HG02884 (cell line): ENCODE measurements around the gene GATAD2A.

Experiments used
- ATAC-seq: cut with Tn5 transposase; IDR thresholded peaks from one replicate; pipeline ENCODE4 v1.9.1; 2021; ENCODE audit warnings: mild to moderate bottlenecking, moderate library complexity; ENCODE audit not compliant: unreplicated experiment

GATAD2A gene

GRCh38 chr19:19418555-19419260 is 13.2 kb downstream of the GATAD2A start:
- no peak for ATAC-seq

- no peak for ATAC-seq
These were observed 15.3 kb downstream of the GATAD2A start for GRCh38 chr19:19420570-19421298.

GRCh38 chr19:19421299-19421696 is 15.8 kb downstream of the GATAD2A start:
- no peak for ATAC-seq

- ATAC-seq, result no peak
These were observed 16.7 kb downstream of the GATAD2A start for GRCh38 chr19:19422156-19422555.

- no peak for ATAC-seq
These were observed 17.8 kb downstream of the GATAD2A start for GRCh38 chr19:19423322-19423721.

- ATAC-seq, result no peak
These were observed 19.8 kb downstream of the GATAD2A start for GRCh38 chr19:19425170-19425875.

- ATAC-seq, result no peak
These were observed 20.7 kb downstream of the GATAD2A start for GRCh38 chr19:19426216-19426615.

GRCh38 chr19:19426799-19427198 is 21.3 kb downstream of the GATAD2A start:
- ATAC-seq, result no peak

GRCh38 chr19:19427302-19427701 is 21.8 kb downstream of the GATAD2A start:
- ATAC-seq, result no peak

GRCh38 chr19:19427944-19428343 is 22.5 kb downstream of the GATAD2A start:
- ATAC-seq, result no peak

- ATAC-seq, result no peak
These were observed 23.3 kb downstream of the GATAD2A start for GRCh38 chr19:19428746-19429145.

- ATAC-seq, result no peak
These were observed 23.9 kb downstream of the GATAD2A start for GRCh38 chr19:19429361-19429760.

- no peak for ATAC-seq
These were observed 27.3 kb downstream of the GATAD2A start for GRCh38 chr19:19432732-19433131.

- ATAC-seq, result no peak
These were observed 28.3 kb downstream of the GATAD2A start for GRCh38 chr19:19433666-19434213.

GRCh38 chr19:19434483-19435045 is 29.1 kb downstream of the GATAD2A start:
- no peak for ATAC-seq

GRCh38 chr19:19436137-19436691 is 30.7 kb downstream of the GATAD2A start:
- ATAC-seq, result no peak

GRCh38 chr19:19438366-19439175 is 33.1 kb downstream of the GATAD2A start:
- ATAC-seq, result no peak

- ATAC-seq, result no peak
These were observed 33.7 kb downstream of the GATAD2A start for GRCh38 chr19:19439176-19439482.

GRCh38 chr19:19443283-19443682 is 37.8 kb downstream of the GATAD2A start:
- no peak for ATAC-seq
